HEK293 (cell line): ENCODE results near the gene AKNA.

Experiments
- CTCF ChIA-PET: fragments of 350-600 bp; formaldehyde crosslinking; extraction: SDS; loops from one replicate; lab custom pipeline; 2021; ENCODE audit warnings: antibody characterized with exemption; lab: Yijun Ruan, JAX
- POLR2A ChIA-PET: fragments of 300-600 bp; formaldehyde crosslinking; extraction: SDS; loops from one replicate; lab custom pipeline; 2020; ENCODE audit warnings: antibody characterized with exemption, inconsistent platforms; lab: Yijun Ruan, JAX
- H3K27ac ChIP-seq: fragments of 200-500 bp; sonication (Bioruptor generic); 2 replicates; pipeline ENCODE4 v1.5.1; 2014; ENCODE audit warnings: low read depth, low read length, control low read depth, inconsistent platforms; ENCODE audit errors: extremely low read depth
- H3K36me3 ChIP-seq, 2 experiments: fragments of 200-500 bp in 1 of 2; sonication (Bioruptor generic) in 1 of 2; 1 replicate in 1 of 2; 2 replicates in 1 of 2; pipeline ENCODE4 v1.5.1; 2014 to 2017; ENCODE audit warnings: inconsistent platforms in 2 of 2, low read length in 2 of 2; ENCODE audit not compliant: control insufficient read depth in 2 of 2, insufficient read depth in 1 of 2
- H3K4me1 ChIP-seq: fragments of 200-500 bp; sonication (Bioruptor generic); 2 replicates; pipeline ENCODE4 v1.5.1; 2014; ENCODE audit warnings: mild to moderate bottlenecking, low read length, inconsistent platforms; ENCODE audit not compliant: control insufficient read depth, insufficient read depth
- H3K4me3 ChIP-seq: 2 replicates; pipeline ENCODE4 v1.5.1; 2011; ENCODE audit warnings: low read depth, mild to moderate bottlenecking, control low read depth, low read length, moderate library complexity
- H3K9me3 ChIP-seq: fragments of 200-500 bp; sonication (Bioruptor generic); 2 replicates; pipeline ENCODE4 v1.5.1; 2014; ENCODE audit warnings: low read depth, low read length, inconsistent platforms; ENCODE audit not compliant: control insufficient read depth, insufficient read depth
- ELK4 ChIP-seq: IDR thresholded peaks from 2 replicates; pipeline ENCODE4 v1.6.1; 2011; ENCODE audit warnings: mild to moderate bottlenecking, low read depth, low read length, borderline replicate concordance
- GLIS2 ChIP-seq: fragments of 450-650 bp; formaldehyde crosslinking; IDR thresholded peaks from 2 replicates; pipeline ENCODE4 v1.5.1; 2016; ENCODE audit warnings: missing biosample characterization, missing genetic modification characterization
- HIC1 ChIP-seq: fragments of 450-650 bp; formaldehyde crosslinking; IDR thresholded peaks from 2 replicates; pipeline ENCODE4 v1.5.1; 2016; ENCODE audit warnings: missing biosample characterization, missing genetic modification characterization
- MEIS1 ChIP-seq: sonication (generic); formaldehyde crosslinking; IDR thresholded peaks from 2 replicates; pipeline ENCODE4 v1.8.1; 2022; ENCODE audit warnings: missing genetic modification reagents, mild to moderate bottlenecking, borderline replicate concordance
- PRDM10 ChIP-seq: fragments of 450-650 bp; formaldehyde crosslinking; IDR thresholded peaks from 2 replicates; pipeline ENCODE4 v1.5.1; 2016; ENCODE audit warnings: missing biosample characterization, missing genetic modification characterization
- PRDM4 ChIP-seq: fragments of 450-650 bp; formaldehyde crosslinking; IDR thresholded peaks from 2 replicates; pipeline ENCODE4 v1.5.1; 2017; ENCODE audit warnings: missing biosample characterization, missing genetic modification characterization
- ZBTB6 ChIP-seq: fragments of 450-650 bp; formaldehyde crosslinking; IDR thresholded peaks from 2 replicates; pipeline ENCODE4 v1.5.1; 2017; ENCODE audit warnings: missing biosample characterization, missing genetic modification characterization
- ZNF221 ChIP-seq: fragments of 450-650 bp; formaldehyde crosslinking; IDR thresholded peaks from 2 replicates; pipeline ENCODE4 v1.5.1; 2017; ENCODE audit warnings: missing biosample characterization, missing genetic modification characterization, borderline replicate concordance
- ZNF266 ChIP-seq: fragments of 450-650 bp; formaldehyde crosslinking; IDR thresholded peaks from 2 replicates; pipeline ENCODE4 v1.5.1; 2016; ENCODE audit warnings: missing biosample characterization, missing genetic modification characterization, low read depth
- ZNF280C ChIP-seq: fragments of 450-650 bp; formaldehyde crosslinking; IDR thresholded peaks from 2 replicates; pipeline ENCODE4 v1.5.1; 2016; ENCODE audit warnings: missing biosample characterization, missing genetic modification characterization
- ZNF280D ChIP-seq: fragments of 450-650 bp; formaldehyde crosslinking; IDR thresholded peaks from 2 replicates; pipeline ENCODE4 v1.5.1; 2016; ENCODE audit warnings: missing biosample characterization, missing genetic modification characterization
- ZNF398 ChIP-seq: fragments of 450-650 bp; formaldehyde crosslinking; IDR thresholded peaks from 2 replicates; pipeline ENCODE4 v1.5.1; 2017; ENCODE audit warnings: missing biosample characterization, missing genetic modification characterization
- ZNF529 ChIP-seq: fragments of 450-650 bp; formaldehyde crosslinking; IDR thresholded peaks from 2 replicates; pipeline ENCODE4 v1.5.1; 2017; ENCODE audit warnings: missing genetic modification characterization, missing biosample characterization; ENCODE audit not compliant: insufficient replicate concordance
- ZNF621 ChIP-seq: fragments of 450-650 bp; formaldehyde crosslinking; IDR thresholded peaks from 2 replicates; pipeline ENCODE4 v1.5.1; 2017; ENCODE audit warnings: missing biosample characterization, missing genetic modification characterization
- ZNF623 ChIP-seq: fragments of 450-650 bp; formaldehyde crosslinking; IDR thresholded peaks from 2 replicates; pipeline ENCODE4 v1.5.1; 2016; ENCODE audit warnings: missing biosample characterization, missing genetic modification characterization
- ZNF677 ChIP-seq: fragments of 450-650 bp; IDR thresholded peaks from 2 replicates; pipeline ENCODE4 v1.5.0; 2018; ENCODE audit warnings: missing biosample characterization, mild to moderate bottlenecking, missing genetic modification characterization, moderate library complexity
- ZNF843 ChIP-seq: fragments of 450-650 bp; formaldehyde crosslinking; IDR thresholded peaks from 2 replicates; pipeline ENCODE4 v1.5.1; 2016; ENCODE audit warnings: missing biosample characterization, missing genetic modification characterization

The AKNA gene

GRCh38 chr9:114410910-114411309, 23.1 kb upstream of the AKNA start:
- Histone ChIP-seq H3K4me3 (no peak overlapping the region), H3K9me3 (no peaks in the 10 kb centered on the region), H3K36me3 (no peaks in the 10 kb centered on the region), H3K4me1 (no peaks in the 10 kb centered on the region), H3K27ac (no peak overlapping the region)
- TF ChIP-seq ZNF677 = no peak
- TF ChIP-seq ZNF280D (tag by site-specific recombination) = no peak
- no peak for TF ChIP-seq ZNF529 (tag by site-specific recombination)
- TF ChIP-seq ZNF843 = no peak
- no peak for TF ChIP-seq ZNF621
- no peak for TF ChIP-seq ZNF221
- TF ChIP-seq PRDM4 (tag by site-specific recombination) = no peak
- TF ChIP-seq PRDM10 = no peak
- TF ChIP-seq MEIS1 (CRISPR knock-in tag) = no peak
- no peak for TF ChIP-seq ZNF266 (tag by site-specific recombination)
- TF ChIP-seq ZNF280C = no peak
- no peak for TF ChIP-seq HIC1
- TF ChIP-seq ZBTB6 (tag by site-specific recombination) = no peak
- no peak for TF ChIP-seq ELK4
- TF ChIP-seq GLIS2 (tag by site-specific recombination) = no peak
- no peak for TF ChIP-seq ZNF398 (tag by site-specific recombination)
- no peak for TF ChIP-seq ZNF623 (tag by site-specific recombination)
- POLR2A ChIA-PET = no interaction called here
- CTCF ChIA-PET = interaction anchor here (2.1 kb wide), 1 partner anchor 242 kb away, joined by 7 read pairs; no protein-coding TSS in a partner anchor
